Gastroesophageal sphincter (tissue), 3 donors: ENCODE results near the gene ITGAX.

Source experiments
- POLR2A ChIP-seq, 2 donors: fragments of 450-650 bp; IDR thresholded peaks; one replicate each; pipeline ENCODE4 v1.6.1; 2017; ENCODE audit warnings: antibody characterized with exemption in 2 of 2, mild to moderate bottlenecking in 2 of 2, moderate library complexity in 1 of 2
- POLR2AphosphoS5 ChIP-seq: sonication (generic); formaldehyde crosslinking; IDR thresholded peaks from one replicate; pipeline ENCODE4 v1.6.1; 2017; ENCODE audit warnings: antibody characterized with exemption
- TF ChIP-seq, protein P1 (sequence below), 4 experiments: fragments of 200-600 bp in 2 of 4; fragments of 450-650 bp in 2 of 4; sonication (generic) in 1 of 4; IDR thresholded peaks; one replicate each; pipeline ENCODE4 v1.5.1; 2017 to 2019; ENCODE audit warnings: antibody characterized with exemption in 4 of 4, mild to moderate bottlenecking in 2 of 4, moderate library complexity in 2 of 4

DNA sequence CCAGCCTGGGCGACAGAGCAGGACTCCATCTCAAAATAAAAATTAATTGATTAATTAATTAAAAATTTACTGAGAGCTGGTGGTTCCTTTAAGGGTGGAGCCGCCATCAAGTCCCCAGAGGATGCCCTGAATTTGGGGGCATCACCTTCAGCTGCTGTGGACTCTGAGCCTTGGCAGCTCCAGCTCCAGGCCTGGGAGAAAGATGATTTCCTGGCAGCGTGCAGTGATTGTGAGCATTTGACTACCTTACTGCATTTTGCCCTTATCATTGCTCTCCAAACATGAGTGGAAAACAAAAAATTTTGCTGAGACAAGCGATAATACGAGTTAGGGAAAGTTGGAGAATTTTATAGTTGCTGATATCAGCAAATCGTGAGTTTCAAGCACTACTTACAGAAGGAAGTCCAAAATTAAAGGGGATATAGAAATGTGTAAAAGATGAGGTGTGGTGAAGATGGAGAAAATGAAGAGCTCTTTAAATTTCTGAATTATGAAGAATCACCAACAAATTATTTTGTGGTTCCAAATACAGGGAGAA, 35.6 kb downstream of the ITGAX start:
- TF ChIP-seq, protein P1, sequence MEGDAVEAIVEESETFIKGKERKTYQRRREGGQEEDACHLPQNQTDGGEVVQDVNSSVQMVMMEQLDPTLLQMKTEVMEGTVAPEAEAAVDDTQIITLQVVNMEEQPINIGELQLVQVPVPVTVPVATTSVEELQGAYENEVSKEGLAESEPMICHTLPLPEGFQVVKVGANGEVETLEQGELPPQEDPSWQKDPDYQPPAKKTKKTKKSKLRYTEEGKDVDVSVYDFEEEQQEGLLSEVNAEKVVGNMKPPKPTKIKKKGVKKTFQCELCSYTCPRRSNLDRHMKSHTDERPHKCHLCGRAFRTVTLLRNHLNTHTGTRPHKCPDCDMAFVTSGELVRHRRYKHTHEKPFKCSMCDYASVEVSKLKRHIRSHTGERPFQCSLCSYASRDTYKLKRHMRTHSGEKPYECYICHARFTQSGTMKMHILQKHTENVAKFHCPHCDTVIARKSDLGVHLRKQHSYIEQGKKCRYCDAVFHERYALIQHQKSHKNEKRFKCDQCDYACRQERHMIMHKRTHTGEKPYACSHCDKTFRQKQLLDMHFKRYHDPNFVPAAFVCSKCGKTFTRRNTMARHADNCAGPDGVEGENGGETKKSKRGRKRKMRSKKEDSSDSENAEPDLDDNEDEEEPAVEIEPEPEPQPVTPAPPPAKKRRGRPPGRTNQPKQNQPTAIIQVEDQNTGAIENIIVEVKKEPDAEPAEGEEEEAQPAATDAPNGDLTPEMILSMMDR (IDR thresholded peaks at IDR 0.05) = no peak
- TF ChIP-seq POLR2A (IDR thresholded peaks at IDR 0.05) (no peak), POLR2AphosphoS5 (no peak)
